Tibial artery (tissue), 4 donors: ENCODE measurements around the gene MAN2A1.

Experiments used
- DNase-seq, 2 donors: peaks; one replicate each; pipeline ENCODE4 v3.0.0-alpha.2; 2019
- H3K27ac ChIP-seq, 2 donors: fragments of 200-600 bp; sonication (generic) in 1 of 2; 1 replicate in 1 of 2; 2 replicates in 1 of 2; pipeline ENCODE4 v1.5.1; 2018 to 2019; ENCODE audit warnings: mild to moderate bottlenecking in 1 of 2
- H3K27me3 ChIP-seq, 2 donors: fragments of 200-600 bp; sonication (generic) in 1 of 2; one replicate each; pipeline versions ENCODE4 v1.5.1 to v1.6.0; 2016 to 2019
- H3K36me3 ChIP-seq, 3 donors: fragments of 200-600 bp; sonication (generic) in 2 of 3; one replicate each; pipeline ENCODE4 v1.5.1; 2016 to 2019; ENCODE audit warnings: mild to moderate bottlenecking in 2 of 3
- H3K4me1 ChIP-seq, 4 donors: fragments of 200-600 bp; sonication (generic) in 2 of 4; 1 replicate in 3 of 4; 2 replicates in 1 of 4; pipeline ENCODE4 v1.5.1; 2016 to 2019
- H3K4me3 ChIP-seq, 2 donors: fragments of 200-600 bp; sonication (generic) in 1 of 2; 1 replicate in 1 of 2; 2 replicates in 1 of 2; pipeline ENCODE4 v1.5.1; 2018 to 2019; ENCODE audit warnings: mild to moderate bottlenecking in 2 of 2
- H3K9me3 ChIP-seq, 3 donors: fragments of 200-600 bp; sonication (generic) in 1 of 3; one replicate each; pipeline ENCODE4 v1.5.1; 2016 to 2019
- intact Hi-C: fragments of 100-400 bp; cut with DNase I; formaldehyde crosslinking; loops from one replicate; pipeline ENCODE4 v1.15.0; 2023; ENCODE audit warnings: low total_unique reads
- TF ChIP-seq, protein P1 (sequence below), 2 experiments: fragments of 200-600 bp in 1 of 2; fragments of 450-650 bp in 1 of 2; IDR thresholded peaks; one replicate each; pipeline ENCODE4 v1.5.1; 2017 to 2019; ENCODE audit warnings: antibody characterized with exemption in 2 of 2, mild to moderate bottlenecking in 1 of 2, moderate library complexity in 1 of 2

The MAN2A1 gene

DNA sequence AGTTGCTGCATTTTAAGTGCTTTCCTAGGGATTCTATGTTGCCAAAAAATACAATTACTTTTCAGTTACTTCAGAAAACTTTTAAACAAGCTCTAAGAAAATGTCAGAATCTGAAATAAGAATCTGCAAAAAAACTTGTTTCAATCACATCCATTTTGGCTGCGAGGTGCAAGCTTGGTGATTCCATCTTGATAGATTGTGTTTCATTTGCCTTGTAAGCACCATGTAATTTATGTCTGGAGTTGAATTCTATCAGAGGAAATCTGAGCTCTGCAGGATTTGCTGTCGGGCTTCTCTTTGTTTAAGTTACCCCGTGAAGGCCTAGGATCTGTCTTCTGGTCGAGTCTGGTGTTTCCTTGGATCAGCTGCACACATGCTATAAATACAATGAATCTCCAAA, 40.4 kb upstream of the MAN2A1 start:
- Histone ChIP-seq H3K4me1 (peaks cover 0 to 22% (median 1%) of the 10 kb centered on the region in 4 donors), H3K4me3 (no peak overlapping the region), H3K36me3 (no peaks in the 10 kb centered on the region), H3K27me3 (no peaks in the 10 kb centered on the region), H3K9me3 (no peaks in the 10 kb centered on the region), H3K27ac (no peak overlapping the region)
- DNase-seq, result no peak
- intact Hi-C loops, result no loop called here
- TF ChIP-seq, protein P1, sequence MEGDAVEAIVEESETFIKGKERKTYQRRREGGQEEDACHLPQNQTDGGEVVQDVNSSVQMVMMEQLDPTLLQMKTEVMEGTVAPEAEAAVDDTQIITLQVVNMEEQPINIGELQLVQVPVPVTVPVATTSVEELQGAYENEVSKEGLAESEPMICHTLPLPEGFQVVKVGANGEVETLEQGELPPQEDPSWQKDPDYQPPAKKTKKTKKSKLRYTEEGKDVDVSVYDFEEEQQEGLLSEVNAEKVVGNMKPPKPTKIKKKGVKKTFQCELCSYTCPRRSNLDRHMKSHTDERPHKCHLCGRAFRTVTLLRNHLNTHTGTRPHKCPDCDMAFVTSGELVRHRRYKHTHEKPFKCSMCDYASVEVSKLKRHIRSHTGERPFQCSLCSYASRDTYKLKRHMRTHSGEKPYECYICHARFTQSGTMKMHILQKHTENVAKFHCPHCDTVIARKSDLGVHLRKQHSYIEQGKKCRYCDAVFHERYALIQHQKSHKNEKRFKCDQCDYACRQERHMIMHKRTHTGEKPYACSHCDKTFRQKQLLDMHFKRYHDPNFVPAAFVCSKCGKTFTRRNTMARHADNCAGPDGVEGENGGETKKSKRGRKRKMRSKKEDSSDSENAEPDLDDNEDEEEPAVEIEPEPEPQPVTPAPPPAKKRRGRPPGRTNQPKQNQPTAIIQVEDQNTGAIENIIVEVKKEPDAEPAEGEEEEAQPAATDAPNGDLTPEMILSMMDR (IDR thresholded peaks at IDR 0.05), result no peak

DNA sequence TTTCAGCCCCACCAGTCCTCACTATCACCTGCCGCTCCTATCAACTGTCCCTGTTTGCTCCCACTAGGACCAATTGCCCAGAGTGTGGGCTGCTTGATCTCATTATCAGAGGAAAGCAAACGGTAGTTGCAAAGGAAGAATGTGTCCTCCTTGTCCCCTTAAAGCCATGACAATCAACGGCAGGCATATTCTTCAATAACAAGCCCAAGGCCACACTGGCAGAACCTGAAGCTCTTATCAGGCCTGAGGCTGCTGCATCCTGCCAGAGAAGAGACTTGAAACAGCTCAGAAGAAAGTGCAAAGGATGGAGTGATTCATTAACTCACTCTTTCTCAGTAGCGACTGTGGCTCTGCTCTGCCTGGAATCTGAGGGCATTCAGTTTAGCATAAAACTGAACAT, 39.2 kb upstream of the MAN2A1 start:
- H3K27me3 ChIP-seq, result no peaks in the 10 kb centered on the region
- no peak overlapping the region for H3K4me3 ChIP-seq
- intact Hi-C loops, result no loop called here
- H3K9me3 ChIP-seq, result no peaks in the 10 kb centered on the region
- peaks cover 0 to 14% (median under 1%) of the 10 kb centered on the region in 4 donors for H3K4me1 ChIP-seq
- TF ChIP-seq, protein P1 (IDR thresholded peaks at IDR 0.05), result no peak
- DNase-seq, result no peak
- no peaks in the 10 kb centered on the region for H3K36me3 ChIP-seq
- H3K27ac ChIP-seq, result no peak overlapping the region

DNA sequence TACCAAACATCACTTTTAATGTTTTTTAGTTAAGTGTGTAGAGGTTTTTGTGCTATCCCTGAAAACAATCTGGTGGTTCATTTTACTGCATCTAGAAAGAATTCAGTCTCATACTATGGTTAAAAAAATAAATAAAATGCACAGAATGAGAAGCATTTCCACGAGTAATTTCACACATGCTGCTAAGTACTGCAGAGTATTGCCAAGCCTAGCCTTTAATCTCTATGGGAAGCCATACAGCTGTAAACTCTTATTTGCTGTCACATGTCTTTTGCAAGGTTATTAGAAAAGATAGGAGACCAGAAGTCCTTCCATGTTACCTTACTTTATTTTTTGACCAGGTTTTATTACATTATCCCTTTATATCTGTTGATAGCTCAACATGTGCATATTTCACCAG, 37.6 kb upstream of the MAN2A1 start:
- DNase-seq, result no peak

DNA sequence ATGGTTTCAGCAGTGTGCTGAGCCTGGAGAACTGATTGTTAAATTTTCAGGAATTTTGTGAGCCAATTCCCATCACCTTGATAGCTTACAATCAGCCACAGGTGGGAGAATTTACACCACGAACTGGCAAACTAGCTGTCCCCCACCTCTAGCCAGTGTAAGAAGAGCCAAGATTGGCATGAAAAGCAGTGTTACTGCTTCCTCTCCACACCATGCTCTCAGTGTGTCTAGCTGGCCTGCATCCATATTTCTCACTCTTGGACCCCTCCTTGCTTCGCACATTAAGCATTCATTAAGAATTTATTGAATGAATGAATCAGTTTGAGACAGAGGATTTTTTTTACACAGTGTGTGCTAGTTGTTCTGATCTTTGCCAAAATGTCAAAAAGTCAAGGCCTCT, 36.7 kb upstream of the MAN2A1 start:
- no peaks in the 10 kb centered on the region for H3K27me3 ChIP-seq
- no peak overlapping the region for H3K27ac ChIP-seq
- peaks cover 0 to 28% (median 10%) of the 10 kb centered on the region in 4 donors for H3K4me1 ChIP-seq
- intact Hi-C loops, result no loop called here
- no peaks in the 10 kb centered on the region for H3K9me3 ChIP-seq
- DNase-seq, result no peak
- H3K36me3 ChIP-seq, result no peaks in the 10 kb centered on the region
- TF ChIP-seq, protein P1 (IDR thresholded peaks at IDR 0.05), result no peak
- no peak overlapping the region for H3K4me3 ChIP-seq

More for the DNA sequence above, 37.6 kb upstream of the MAN2A1 start:
- no peaks in the 10 kb centered on the region for H3K9me3 ChIP-seq
- peaks cover 0 to 18% (median 2%) of the 10 kb centered on the region in 4 donors for H3K4me1 ChIP-seq
- H3K36me3 ChIP-seq, result no peaks in the 10 kb centered on the region
- no peak overlapping the region for H3K4me3 ChIP-seq
- H3K27me3 ChIP-seq, result no peaks in the 10 kb centered on the region
- intact Hi-C loops, result no loop called here
- no peak overlapping the region for H3K27ac ChIP-seq
- TF ChIP-seq, protein P1 (IDR thresholded peaks at IDR 0.05), result no peak

DNA sequence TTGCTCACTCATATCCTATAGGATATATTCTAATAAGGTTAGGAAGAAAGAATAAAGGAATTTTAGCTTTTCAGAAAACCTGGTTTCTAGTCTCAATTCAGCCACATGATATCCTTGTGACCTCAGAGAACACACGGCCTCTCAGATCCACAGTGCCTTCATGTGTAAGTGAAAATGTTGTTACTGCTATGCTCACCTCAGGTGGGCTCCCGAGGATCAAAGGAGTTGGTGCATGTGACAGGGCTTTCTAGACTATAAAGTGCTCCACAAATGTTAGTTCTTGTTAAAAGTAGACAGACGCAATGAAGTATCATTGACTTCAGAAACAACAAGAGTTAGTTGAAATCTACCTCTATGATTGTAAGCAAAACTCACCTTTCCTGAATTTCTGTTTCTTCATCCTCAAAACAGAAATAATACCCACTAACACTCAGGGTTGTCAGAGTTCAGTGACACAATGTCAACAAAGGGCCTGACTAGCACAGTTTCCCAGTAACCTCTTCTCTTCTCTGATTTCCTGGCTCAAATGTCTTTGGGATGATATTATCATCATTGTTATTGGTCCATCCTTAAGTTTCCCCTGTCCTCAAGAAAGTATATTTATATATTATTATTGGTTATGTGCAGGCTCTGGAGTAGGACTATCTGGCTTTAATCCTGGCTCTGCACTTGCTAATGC, 36.0 kb upstream of the MAN2A1 start:
- intact Hi-C loops, result no loop called here
- peaks cover 0 to 34% (median 10%) of the 10 kb centered on the region in 4 donors for H3K4me1 ChIP-seq
- TF ChIP-seq, protein P1 (IDR thresholded peaks at IDR 0.05), result no peak
- H3K27ac ChIP-seq, result no peak overlapping the region
- DNase-seq, result no peak
- H3K27me3 ChIP-seq, result no peaks in the 10 kb centered on the region
- H3K9me3 ChIP-seq, result no peaks in the 10 kb centered on the region
- H3K36me3 ChIP-seq, result no peaks in the 10 kb centered on the region
- H3K4me3 ChIP-seq, result no peak overlapping the region
